ENCODE data around the gene OSM. TPM values are rescaled to one million over a fixed set of nuclear protein-coding genes. Genes with fewer than 3 reads are reported as not detected.

The OSM gene
- total RNA-seq, 1 donor from 2014 or later: not detected

GRCh38 chr22:30291058-30291892 lies 24.6 kb upstream of the OSM start:
- Mint-ChIP-seq H3K4me1 (ENCODE audit: unreplicated experiment) (peaks cover 10% of the 10 kb centered on the region), H3K9me3 (ENCODE audit: unreplicated experiment) (no peaks in the 10 kb centered on the region), H3K36me3 (ENCODE audit: low read depth, unreplicated experiment) (peaks cover 16% of the 10 kb centered on the region), H3K27me3 (ENCODE audit: unreplicated experiment) (peaks cover 3% of the 10 kb centered on the region), H3K4me3 (ENCODE audit: unreplicated experiment) (no peak overlapping the region), H3K27ac (ENCODE audit: unreplicated experiment) (no peak overlapping the region)
- DNase-seq (ENCODE audit: low spot score): peak; percentile 52
- TF ChIP-seq CTCF (IDR thresholded peaks at IDR 0.05; ENCODE audit: unreplicated experiment): no peak

- peaks cover 3% of the 10 kb centered on the region for H3K27me3 Mint-ChIP-seq (ENCODE audit: unreplicated experiment)
- TF ChIP-seq CTCF (IDR thresholded peaks at IDR 0.05; ENCODE audit: unreplicated experiment): no peak
- DNase-seq (ENCODE audit: low spot score): no peak
Observed at GRCh38 chr22:30290342-30291057, 23.8 kb upstream of the OSM start.

GRCh38 chr22:30289980-30290313 lies 23.3 kb upstream of the OSM start:
- H3K4me1 Mint-ChIP-seq (ENCODE audit: unreplicated experiment): peaks cover 10% of the 10 kb centered on the region
- no peak for DNase-seq (ENCODE audit: low spot score)
- no peaks in the 10 kb centered on the region for H3K9me3 Mint-ChIP-seq (ENCODE audit: unreplicated experiment)
- H3K27me3 Mint-ChIP-seq (ENCODE audit: unreplicated experiment): peaks cover 3% of the 10 kb centered on the region
- no peak overlapping the region for H3K4me3 Mint-ChIP-seq (ENCODE audit: unreplicated experiment)
- H3K36me3 Mint-ChIP-seq (ENCODE audit: low read depth, unreplicated experiment): peaks cover 17% of the 10 kb centered on the region
- no peak for TF ChIP-seq CTCF (IDR thresholded peaks at IDR 0.05; ENCODE audit: unreplicated experiment)
- no peak overlapping the region for H3K27ac Mint-ChIP-seq (ENCODE audit: unreplicated experiment)

More at GRCh38 chr22:30290342-30291057, 23.8 kb upstream of the OSM start:
- Mint-ChIP-seq H3K27ac (ENCODE audit: unreplicated experiment) (no peak overlapping the region), H3K4me3 (ENCODE audit: unreplicated experiment) (no peak overlapping the region), H3K9me3 (ENCODE audit: unreplicated experiment) (no peaks in the 10 kb centered on the region), H3K36me3 (ENCODE audit: low read depth, unreplicated experiment) (peaks cover 16% of the 10 kb centered on the region), H3K4me1 (ENCODE audit: unreplicated experiment) (peaks cover 10% of the 10 kb centered on the region)

GRCh38 chr22:30289141-30289979 lies 22.7 kb upstream of the OSM start, which contains the start of gene CASTOR1:
Gene CASTOR1, minus strand, starts transcription at chr22:30289505. Its CDS starts 8 bp downstream, at chr22:30289497.
- Mint-ChIP-seq H3K9me3 (ENCODE audit: unreplicated experiment) (no peaks in the 10 kb centered on the region), H3K36me3 (ENCODE audit: low read depth, unreplicated experiment) (peaks cover 18% of the 10 kb centered on the region), H3K4me1 (ENCODE audit: unreplicated experiment) (peaks cover 10% of the 10 kb centered on the region), H3K27me3 (ENCODE audit: unreplicated experiment) (peaks cover 3% of the 10 kb centered on the region), H3K27ac (ENCODE audit: unreplicated experiment) (peak within 1 kb of the TSS; percentile 67), H3K4me3 (ENCODE audit: unreplicated experiment) (peak within 1 kb of the TSS; percentile 77)
- peak; percentile 96 for DNase-seq (ENCODE audit: low spot score)
- no peak for TF ChIP-seq CTCF (IDR thresholded peaks at IDR 0.05; ENCODE audit: unreplicated experiment)

All from endothelial cell (in vitro differentiated cells).